Measurements from ENCODE around the gene FEN1. TPM values are rescaled to one million over a fixed set of nuclear protein-coding genes. Genes with fewer than 3 reads are reported as not detected.

Gene FEN1
- total and polyA plus RNA-seq, 2 of the 13 experiments (the other 11 are each of a cell fraction or from before 2014, with no cell fraction given), result 12.4 to 102 TPM

DNA sequence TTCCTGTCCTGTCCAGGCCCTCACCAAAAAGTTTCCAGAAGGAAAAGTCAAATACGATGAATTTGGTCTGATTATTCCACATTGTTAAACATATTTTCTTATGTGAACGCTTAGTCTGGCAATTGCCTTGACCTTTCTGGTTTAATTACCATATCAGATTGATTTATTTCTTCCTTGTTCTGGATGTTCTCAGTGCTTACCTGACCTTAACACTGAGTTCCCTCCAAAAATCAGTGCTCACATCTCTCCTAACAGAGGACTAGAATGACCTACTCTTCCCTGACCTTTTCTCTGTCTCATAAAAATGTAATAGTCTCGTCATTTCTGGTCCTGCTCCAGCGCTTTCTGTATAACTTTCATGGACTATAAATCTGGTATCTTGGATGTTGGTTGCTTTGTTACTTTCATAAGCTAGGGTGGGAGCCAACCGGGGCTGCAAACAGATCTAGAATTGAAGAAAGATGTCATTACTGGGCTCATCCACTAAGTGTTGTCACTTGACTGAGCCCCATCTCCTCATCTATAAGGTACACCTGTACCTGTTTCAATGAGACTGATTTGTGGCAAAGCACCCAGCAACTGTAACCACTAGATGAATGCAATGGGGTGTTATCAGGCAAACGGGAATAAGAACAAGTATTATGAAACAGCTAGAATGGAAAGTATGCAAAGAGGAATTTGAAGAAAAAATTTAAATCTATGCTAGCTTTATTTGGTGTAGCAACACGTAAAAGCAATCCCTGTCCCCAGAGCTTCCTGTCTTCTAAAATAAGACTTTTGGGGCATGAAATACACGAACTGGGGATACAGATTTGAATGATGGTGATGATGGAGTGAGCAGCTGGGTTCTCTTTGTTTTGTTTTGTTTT is 37.8 kb downstream of the FEN1 start (continued):
- TF ChIP-seq, protein P1, sequence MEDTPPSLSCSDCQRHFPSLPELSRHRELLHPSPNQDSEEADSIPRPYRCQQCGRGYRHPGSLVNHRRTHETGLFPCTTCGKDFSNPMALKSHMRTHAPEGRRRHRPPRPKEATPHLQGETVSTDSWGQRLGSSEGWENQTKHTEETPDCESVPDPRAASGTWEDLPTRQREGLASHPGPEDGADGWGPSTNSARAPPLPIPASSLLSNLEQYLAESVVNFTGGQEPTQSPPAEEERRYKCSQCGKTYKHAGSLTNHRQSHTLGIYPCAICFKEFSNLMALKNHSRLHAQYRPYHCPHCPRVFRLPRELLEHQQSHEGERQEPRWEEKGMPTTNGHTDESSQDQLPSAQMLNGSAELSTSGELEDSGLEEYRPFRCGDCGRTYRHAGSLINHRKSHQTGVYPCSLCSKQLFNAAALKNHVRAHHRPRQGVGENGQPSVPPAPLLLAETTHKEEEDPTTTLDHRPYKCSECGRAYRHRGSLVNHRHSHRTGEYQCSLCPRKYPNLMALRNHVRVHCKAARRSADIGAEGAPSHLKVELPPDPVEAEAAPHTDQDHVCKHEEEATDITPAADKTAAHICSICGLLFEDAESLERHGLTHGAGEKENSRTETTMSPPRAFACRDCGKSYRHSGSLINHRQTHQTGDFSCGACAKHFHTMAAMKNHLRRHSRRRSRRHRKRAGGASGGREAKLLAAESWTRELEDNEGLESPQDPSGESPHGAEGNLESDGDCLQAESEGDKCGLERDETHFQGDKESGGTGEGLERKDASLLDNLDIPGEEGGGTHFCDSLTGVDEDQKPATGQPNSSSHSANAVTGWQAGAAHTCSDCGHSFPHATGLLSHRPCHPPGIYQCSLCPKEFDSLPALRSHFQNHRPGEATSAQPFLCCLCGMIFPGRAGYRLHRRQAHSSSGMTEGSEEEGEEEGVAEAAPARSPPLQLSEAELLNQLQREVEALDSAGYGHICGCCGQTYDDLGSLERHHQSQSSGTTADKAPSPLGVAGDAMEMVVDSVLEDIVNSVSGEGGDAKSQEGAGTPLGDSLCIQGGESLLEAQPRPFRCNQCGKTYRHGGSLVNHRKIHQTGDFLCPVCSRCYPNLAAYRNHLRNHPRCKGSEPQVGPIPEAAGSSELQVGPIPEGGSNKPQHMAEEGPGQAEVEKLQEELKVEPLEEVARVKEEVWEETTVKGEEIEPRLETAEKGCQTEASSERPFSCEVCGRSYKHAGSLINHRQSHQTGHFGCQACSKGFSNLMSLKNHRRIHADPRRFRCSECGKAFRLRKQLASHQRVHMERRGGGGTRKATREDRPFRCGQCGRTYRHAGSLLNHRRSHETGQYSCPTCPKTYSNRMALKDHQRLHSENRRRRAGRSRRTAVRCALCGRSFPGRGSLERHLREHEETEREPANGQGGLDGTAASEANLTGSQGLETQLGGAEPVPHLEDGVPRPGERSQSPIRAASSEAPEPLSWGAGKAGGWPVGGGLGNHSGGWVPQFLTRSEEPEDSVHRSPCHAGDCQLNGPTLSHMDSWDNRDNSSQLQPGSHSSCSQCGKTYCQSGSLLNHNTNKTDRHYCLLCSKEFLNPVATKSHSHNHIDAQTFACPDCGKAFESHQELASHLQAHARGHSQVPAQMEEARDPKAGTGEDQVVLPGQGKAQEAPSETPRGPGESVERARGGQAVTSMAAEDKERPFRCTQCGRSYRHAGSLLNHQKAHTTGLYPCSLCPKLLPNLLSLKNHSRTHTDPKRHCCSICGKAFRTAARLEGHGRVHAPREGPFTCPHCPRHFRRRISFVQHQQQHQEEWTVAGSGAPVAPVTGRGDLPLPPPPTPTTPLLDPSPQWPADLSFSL (CRISPR knock-in tag; IDR thresholded peaks at IDR 0.05), result no peak
- TF ChIP-seq ESRRA (CRISPR knock-in tag; IDR thresholded peaks at IDR 0.05; ENCODE audit: low read depth) (no peak), ADNP (CRISPR knock-in tag; IDR thresholded peaks at IDR 0.05) (no peak), ATF4 (CRISPR knock-in tag; IDR thresholded peaks at IDR 0.05) (no peak), ZNF713 (CRISPR knock-in tag; IDR thresholded peaks at IDR 0.05) (no peak), LBX2 (CRISPR knock-in tag; IDR thresholded peaks at IDR 0.05; ENCODE audit: borderline replicate concordance) (no peak), RCOR2 (CRISPR knock-in tag; IDR thresholded peaks at IDR 0.05) (no peak), ASH2L (IDR thresholded peaks at IDR 0.05; ENCODE audit: insufficient read length, low read depth, low read length) (no peak), KDM5B (CRISPR knock-in tag; IDR thresholded peaks at IDR 0.05; ENCODE audit: borderline replicate concordance) (no peak)
- TF ChIP-seq, protein P2, sequence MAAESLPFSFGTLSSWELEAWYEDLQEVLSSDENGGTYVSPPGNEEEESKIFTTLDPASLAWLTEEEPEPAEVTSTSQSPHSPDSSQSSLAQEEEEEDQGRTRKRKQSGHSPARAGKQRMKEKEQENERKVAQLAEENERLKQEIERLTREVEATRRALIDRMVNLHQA (CRISPR knock-in tag; IDR thresholded peaks at IDR 0.05), result no peak
